Measurements from ENCODE around the gene MAN1A2.

MAN1A2 gene

GRCh38 chr1:117371441-117372151, 4.3 kb downstream of the MAN1A2 start:
- no peak overlapping the region for H3K4me3 ChIP-seq (ENCODE audit: low read depth, low read length)
- TF ChIP-seq CTCF (IDR thresholded peaks at IDR 0.05; ENCODE audit: borderline replicate concordance, insufficient read depth, low read depth, low read length) = no peak

GRCh38 chr1:117372863-117373412, 5.7 kb downstream of the MAN1A2 start:
- no peak for TF ChIP-seq CTCF (IDR thresholded peaks at IDR 0.05; ENCODE audit: borderline replicate concordance, insufficient read depth, low read depth, low read length)
- no peak overlapping the region for H3K4me3 ChIP-seq (ENCODE audit: low read depth, low read length)

- TF ChIP-seq CTCF (IDR thresholded peaks at IDR 0.05; ENCODE audit: borderline replicate concordance, insufficient read depth, low read depth, low read length) = no peak
- no peak overlapping the region for H3K4me3 ChIP-seq (ENCODE audit: low read depth, low read length)
These were observed 6.7 kb downstream of the MAN1A2 start for GRCh38 chr1:117373932-117374331.

GRCh38 chr1:117375327-117375726, 8.1 kb downstream of the MAN1A2 start:
- no peak for TF ChIP-seq CTCF (IDR thresholded peaks at IDR 0.05; ENCODE audit: borderline replicate concordance, insufficient read depth, low read depth, low read length)
- no peak overlapping the region for H3K4me3 ChIP-seq (ENCODE audit: low read depth, low read length)

- TF ChIP-seq CTCF (IDR thresholded peaks at IDR 0.05; ENCODE audit: borderline replicate concordance, insufficient read depth, low read depth, low read length) = no peak
- H3K4me3 ChIP-seq (ENCODE audit: low read depth, low read length) = no peak overlapping the region
These were observed 19.9 kb downstream of the MAN1A2 start for GRCh38 chr1:117387060-117387633.

- no peak overlapping the region for H3K4me3 ChIP-seq (ENCODE audit: low read depth, low read length)
These were observed 21.1 kb downstream of the MAN1A2 start for GRCh38 chr1:117388328-117388727.

More at GRCh38 chr1:117388328-117388727, 21.1 kb downstream of the MAN1A2 start:
- TF ChIP-seq CTCF (IDR thresholded peaks at IDR 0.05; ENCODE audit: borderline replicate concordance, insufficient read depth, low read depth, low read length) = no peak

Measured in GM12875 (cell line).